GM12878 (cell line): Measurements from ENCODE around the gene DIP2B. TPM values are rescaled to one million over a fixed set of nuclear protein-coding genes. Genes with fewer than 3 reads are reported as not detected.

Source experiments
- ATAC-seq: fragments of 200-7000 bp; cut with Tn5 transposase; 3 replicates; pipeline ENCODE4 v1.9.1; 2020; ENCODE audit warnings: mild to moderate bottlenecking, moderate library complexity
- BruUV-seq: library from RNA; stranded (reverse); fragments of 400-500 nt; replicated peaks from 2 replicates; lab custom pipeline; 2021; lab: Mats Ljungman, UMichigan
- CTCF ChIA-PET: fragments of 300-600 bp; sonication (Branson Sonifier 250); formaldehyde crosslinking; extraction: SDS; loops from one replicate; lab custom pipeline; 2021; ENCODE audit warnings: inconsistent platforms; lab: Yijun Ruan, JAX
- POLR2A ChIA-PET: fragments of 350-600 bp; formaldehyde crosslinking; extraction: SDS; loops from one replicate; lab custom pipeline; 2021; ENCODE audit warnings: inconsistent platforms; lab: Charles Lee
- RAD21 ChIA-PET: fragments of 300-600 bp; sonication (Branson Sonifier 250); formaldehyde crosslinking; loops from one replicate; lab custom pipeline; 2023; ENCODE audit warnings: antibody characterized with exemption; ENCODE audit not compliant: unreplicated experiment; lab: Charles Lee
- SMC1A ChIA-PET: fragments of 300-600 bp; sonication (Branson Sonifier 250); formaldehyde crosslinking; loops from one replicate; lab custom pipeline; 2023; ENCODE audit not compliant: unreplicated experiment, uncharacterized antibody; lab: Charles Lee
- DNase-seq: peaks from one replicate; pipeline ENCODE4 v3.0.0-alpha.2; 2011; ENCODE audit warnings: low read depth, low spot score
- FAIRE-seq: peaks from 3 replicates; lab custom pipeline; 2011; peaks lifted over from hg19 to GRCh38; lab: Jason Lieb, UNC
- H2AFZ ChIP-seq: 2 replicates; pipeline ENCODE4 v1.6.0; 2011; ENCODE audit warnings: low read depth, low read length, control low read depth; ENCODE audit not compliant: control insufficient read depth
- H3K27ac ChIP-seq: 2 replicates; pipeline ENCODE4 v1.5.1; 2011; ENCODE audit warnings: control low read depth; ENCODE audit not compliant: control insufficient read depth, insufficient read depth
- H3K27me3 ChIP-seq, 2 experiments: replicated peaks in 1 of 2; 2 replicates each; pipeline versions ENCODE4 v1.6.0 to v1.6.1; 2011; ENCODE audit warnings: low read length in 1 of 2; ENCODE audit not compliant: control insufficient read depth in 2 of 2, insufficient read depth in 2 of 2
- H3K36me3 ChIP-seq, 2 experiments: 2 replicates each; pipeline ENCODE4 v1.5.1; 2011; ENCODE audit warnings: low read length in 1 of 2; ENCODE audit not compliant: control insufficient read depth in 2 of 2, insufficient read depth in 2 of 2
- H3K4me1 ChIP-seq: 2 replicates; pipeline ENCODE4 v1.6.1; 2011; ENCODE audit warnings: mild to moderate bottlenecking, low read length, moderate library complexity, mixed read lengths; ENCODE audit not compliant: control insufficient read depth, insufficient read depth
- H3K4me2 ChIP-seq: 2 replicates; pipeline ENCODE4 v1.6.0; 2011; ENCODE audit warnings: control low read depth; ENCODE audit not compliant: control insufficient read depth, insufficient read depth
- H3K4me3 ChIP-seq: fragments of 200-600 bp; sonication (generic); 2 replicates; pipeline ENCODE4 v1.5.1; 2016
- H3K79me2 ChIP-seq: 2 replicates; pipeline ENCODE4 v1.6.0; 2011; ENCODE audit warnings: low read length; ENCODE audit not compliant: control insufficient read depth, insufficient read depth
- H3K9ac ChIP-seq: 2 replicates; pipeline ENCODE4 v1.8.0; 2011; ENCODE audit warnings: low read length, control low read depth, mixed read lengths; ENCODE audit not compliant: control insufficient read depth, insufficient read depth
- H3K9me3 ChIP-seq: replicated peaks from 3 replicates; pipeline ENCODE4 v1.5.1; 2011; ENCODE audit warnings: mild to moderate bottlenecking, low read length; ENCODE audit not compliant: control insufficient read depth, insufficient read depth
- H4K20me1 ChIP-seq: 2 replicates; pipeline ENCODE4 v1.6.0; 2011; ENCODE audit not compliant: control insufficient read depth, insufficient read depth
- BCLAF1 ChIP-seq: fragments of 450-650 bp; IDR thresholded peaks from 2 replicates; pipeline ENCODE4 v1.6.1; 2017; ENCODE audit warnings: antibody characterized with exemption, mild to moderate bottlenecking, moderate library complexity
- CREB1 ChIP-seq: IDR thresholded peaks from 2 replicates; pipeline ENCODE4 v1.6.1; 2012; ENCODE audit warnings: low read depth, mild to moderate bottlenecking, inconsistent platforms
- ELK1 ChIP-seq: IDR thresholded peaks from 2 replicates; pipeline ENCODE4 v1.6.1; 2012; ENCODE audit warnings: low read depth, low read length, improper control_type of control experiment
- GABPA ChIP-seq: IDR thresholded peaks from 2 replicates; pipeline ENCODE4 v1.6.1; 2014; ENCODE audit warnings: antibody characterized with exemption, low read depth, mild to moderate bottlenecking, inconsistent platforms
- HDAC6 ChIP-seq: fragments of 200-600 bp; sonication (generic); IDR thresholded peaks from one replicate; pipeline ENCODE4 v1.8.0; 2017; ENCODE audit warnings: antibody characterized with exemption; ENCODE audit not compliant: unreplicated experiment
- HDGF ChIP-seq: fragments of 450-650 bp; IDR thresholded peaks from 2 replicates; pipeline ENCODE4 v1.6.1; 2016; ENCODE audit warnings: antibody characterized with exemption
- POLR2AphosphoS2 ChIP-seq: IDR thresholded peaks from 2 replicates; pipeline ENCODE4 v1.6.1; 2011; ENCODE audit warnings: low read depth, mild to moderate bottlenecking, low read length, improper control_type of control experiment, moderate library complexity
- RAD51 ChIP-seq: fragments of 450-650 bp; IDR thresholded peaks from 2 replicates; pipeline ENCODE4 v1.6.1; 2016; ENCODE audit warnings: moderate library complexity, mild to moderate bottlenecking, inconsistent platforms
- RB1 ChIP-seq: fragments of 450-650 bp; formaldehyde crosslinking; IDR thresholded peaks from 2 replicates; pipeline ENCODE4 v1.6.1; 2017; ENCODE audit warnings: mild to moderate bottlenecking, borderline replicate concordance
- TCF12 ChIP-seq: IDR thresholded peaks from 2 replicates; pipeline ENCODE4 v1.6.1; 2011; ENCODE audit warnings: low read depth, mild to moderate bottlenecking, low read length
- USF1 ChIP-seq: IDR thresholded peaks from 2 replicates; pipeline ENCODE4 v1.6.1; 2011; ENCODE audit warnings: borderline replicate concordance, low read depth, mild to moderate bottlenecking, moderate library complexity, mixed read lengths, low read length; ENCODE audit not compliant: insufficient read depth; ENCODE audit errors: extremely low read length
- WGBS: methylation state at CpG from one replicate; pipeline ENCODE4 v1.1.6; 2016; ENCODE audit warnings: low lambda C conversion rate; ENCODE audit not compliant: insufficient replicate concordance, insufficient coverage; ENCODE audit errors: missing lambda C conversion rate; 5-methylcytosine and 5-hydroxymethylcytosine counted together
- in situ Hi-C: fragments of 300-500 bp; cut with MboI; formaldehyde crosslinking; loops from 9 replicates; pipeline ENCODE4 v1.14.3; 2018; ENCODE audit warnings: mixed read lengths
- intact Hi-C: fragments of 100-400 bp; cut with micrococcal nuclease; formaldehyde crosslinking; loops from one replicate; pipeline ENCODE4 v1.14.2; 2022; ENCODE audit not compliant: unreplicated experiment
- polyA plus RNA-seq, 11 experiments: library from polyadenylated mRNA; depleted of rRNA in 4 of 11; unstranded in 6 of 11; stranded (reverse) in 5 of 11; fragments of >200 nt; fragmentation: Nextera tagmentation in 4 of 11; fragmentation: Illumina TruSeq in 1 of 11; extraction: Ambion mirVana in 4 of 11; extraction: Trizol in 1 of 11; gene quantifications; 1 replicate in 1 of 11; 2 replicates in 10 of 11; pipeline versions ENCODE4 v1.2.1 to v1.2.3, GENCODE V29; 2011 to 2016; ENCODE audit warnings: inconsistent platforms in 2 of 11, missing spikeins in 2 of 11, low read depth in 1 of 11
- total RNA-seq, 4 experiments: library from RNA; depleted of rRNA in 3 of 4; stranded (reverse); fragments of >200 nt in 3 of 4; fragmentation: Illumina TruSeq in 1 of 4; extraction: Trizol in 1 of 4; gene quantifications; 2 replicates each; pipeline versions ENCODE4 v1.2.1 to v1.2.3, GENCODE V29; 2013 to 2021
- TF ChIP-seq, protein P1 (sequence below): fragments of 450-650 bp; IDR thresholded peaks from 2 replicates; pipeline ENCODE4 v1.6.1; 2017; ENCODE audit warnings: mild to moderate bottlenecking
- TF ChIP-seq, protein P2 (sequence below): fragments of 450-650 bp; IDR thresholded peaks from 2 replicates; pipeline ENCODE4 v1.6.1; 2014; ENCODE audit warnings: mild to moderate bottlenecking

Gene DIP2B
- total and polyA plus RNA-seq, 10 of the 15 experiments (the other 5 are each of a cell fraction or from before 2014, with no cell fraction given) = 4.5 to 30.0 (median 18.6) TPM

DNA sequence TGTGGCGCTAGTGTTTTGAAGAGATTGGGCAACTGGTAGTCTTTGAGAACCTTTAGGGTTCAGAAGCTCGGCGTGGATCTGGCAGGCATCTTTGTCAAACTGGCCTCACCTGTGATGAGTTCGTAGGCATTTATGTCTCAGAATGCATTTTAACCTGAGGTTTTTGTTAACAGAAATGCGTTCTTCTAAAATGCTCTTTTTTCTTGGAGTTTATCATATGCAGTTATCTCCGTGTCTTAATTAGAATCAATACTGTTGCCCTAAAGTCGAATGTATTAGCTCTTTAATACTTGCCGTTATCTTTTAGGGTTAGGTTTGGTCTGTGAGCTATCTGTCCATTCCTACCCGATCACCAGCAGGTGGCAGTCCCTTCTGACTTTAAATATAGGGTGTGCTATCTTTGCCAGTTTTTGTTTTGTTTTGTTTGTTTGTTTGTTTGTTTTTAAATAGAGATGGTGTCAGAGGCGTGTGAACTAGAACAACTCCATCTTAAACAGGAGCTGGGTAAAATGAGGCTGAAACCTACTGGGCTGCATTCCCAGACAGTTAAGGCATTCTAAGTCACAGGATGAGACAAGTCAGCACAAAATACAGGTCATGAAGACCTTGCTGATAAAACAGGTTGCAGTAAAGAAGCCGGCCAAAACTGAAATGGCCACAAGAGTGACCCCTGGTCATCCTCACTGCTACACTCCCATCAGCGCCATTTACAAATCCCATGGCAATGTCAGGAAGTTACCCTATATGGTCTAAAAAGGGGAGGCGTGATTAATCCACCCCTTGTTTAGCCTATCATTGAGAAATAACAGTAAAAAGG, 260.5 kb downstream of the DIP2B start:
- POLR2A ChIA-PET = interaction anchor here (0.7 to 2.3 kb wide), 7 partner anchors 10 to 576 kb away, joined by 3 to 11 read pairs (median 5); partner anchors contain the start of gene SLC11A2
- DNase-seq (no peak), ATAC-seq (peak; percentile 69), FAIRE-seq (peak; percentile 75)
- in situ Hi-C loops (no loop called here), intact Hi-C loops (loop anchor here (1.0 to 10.0 kb wide), 4 partner anchors 60 to 559 kb away; partner anchors contain the start of genes BIN2 and SLC11A2)
- TSS peak; percentile 62 for BruUV-seq
- 0 out of 2 replicates have a peak, but pooled peaks cover 4% of the 10 kb centered on the region for H4K20me1 ChIP-seq
- H3K36me3 ChIP-seq = no peaks in the 10 kb centered on the region
- no peaks in the 10 kb centered on the region for H3K27me3 ChIP-seq
- peak overlapping the region; percentile 93 for H3K27ac ChIP-seq
- peak overlapping the region; percentile 70 for H3K4me2 ChIP-seq
- H3K9me3 ChIP-seq = no peaks in the 10 kb centered on the region
- CTCF ChIA-PET = interaction anchor here (0.6 to 4.4 kb wide), 45 partner anchors 9 to 767 kb away, joined by 3 to 88 read pairs (median 4); partner anchors contain the start of genes DAZAP2, LETMD1 and SLC11A2
- SMC1A ChIA-PET = interaction anchor here (0.6 to 6.5 kb wide), 31 partner anchors 8 to 576 kb away, joined by 3 to 75 read pairs (median 3); partner anchors contain the start of genes DAZAP2, LIMA1 and SLC11A2
- RAD21 ChIA-PET = interaction anchor here (0.6 to 4.6 kb wide), 33 partner anchors 9 to 585 kb away, joined by 3 to 64 read pairs (median 4); partner anchors contain the start of genes DAZAP2, DIP2B, POU6F1 and SLC11A2
- H2AFZ ChIP-seq = peak overlapping the region; percentile 79; the same call in 1 of the 2 replicates
- H3K79me2 ChIP-seq = peaks cover 55% of the 10 kb centered on the region
- 16% methylated on average over 13 of the region's 13 CpGs for WGBS
- H3K9ac ChIP-seq = peak overlapping the region; percentile 95
- H3K4me1 ChIP-seq = peaks cover 4% of the 10 kb centered on the region; the same call in 1 of the 2 replicates
- H3K4me3 ChIP-seq = peak overlapping the region; percentile 87
- TF ChIP-seq BCLAF1 (no peak), TCF12 (no peak), POLR2AphosphoS2 (no peak), HDGF (0 out of 2 replicates have a peak, but pooled peaks have one; percentile 18), RAD51 (no peak), RB1 (no peak), GABPA (no peak), HDAC6 (no peak), USF1 (no peak), ELK1 (no peak), CREB1 (no peak)
- TF ChIP-seq, protein P1, sequence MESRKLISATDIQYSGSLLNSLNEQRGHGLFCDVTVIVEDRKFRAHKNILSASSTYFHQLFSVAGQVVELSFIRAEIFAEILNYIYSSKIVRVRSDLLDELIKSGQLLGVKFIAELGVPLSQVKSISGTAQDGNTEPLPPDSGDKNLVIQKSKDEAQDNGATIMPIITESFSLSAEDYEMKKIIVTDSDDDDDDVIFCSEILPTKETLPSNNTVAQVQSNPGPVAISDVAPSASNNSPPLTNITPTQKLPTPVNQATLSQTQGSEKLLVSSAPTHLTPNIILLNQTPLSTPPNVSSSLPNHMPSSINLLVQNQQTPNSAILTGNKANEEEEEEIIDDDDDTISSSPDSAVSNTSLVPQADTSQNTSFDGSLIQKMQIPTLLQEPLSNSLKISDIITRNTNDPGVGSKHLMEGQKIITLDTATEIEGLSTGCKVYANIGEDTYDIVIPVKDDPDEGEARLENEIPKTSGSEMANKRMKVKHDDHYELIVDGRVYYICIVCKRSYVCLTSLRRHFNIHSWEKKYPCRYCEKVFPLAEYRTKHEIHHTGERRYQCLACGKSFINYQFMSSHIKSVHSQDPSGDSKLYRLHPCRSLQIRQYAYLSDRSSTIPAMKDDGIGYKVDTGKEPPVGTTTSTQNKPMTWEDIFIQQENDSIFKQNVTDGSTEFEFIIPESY = no peak
- TF ChIP-seq, protein P2, sequence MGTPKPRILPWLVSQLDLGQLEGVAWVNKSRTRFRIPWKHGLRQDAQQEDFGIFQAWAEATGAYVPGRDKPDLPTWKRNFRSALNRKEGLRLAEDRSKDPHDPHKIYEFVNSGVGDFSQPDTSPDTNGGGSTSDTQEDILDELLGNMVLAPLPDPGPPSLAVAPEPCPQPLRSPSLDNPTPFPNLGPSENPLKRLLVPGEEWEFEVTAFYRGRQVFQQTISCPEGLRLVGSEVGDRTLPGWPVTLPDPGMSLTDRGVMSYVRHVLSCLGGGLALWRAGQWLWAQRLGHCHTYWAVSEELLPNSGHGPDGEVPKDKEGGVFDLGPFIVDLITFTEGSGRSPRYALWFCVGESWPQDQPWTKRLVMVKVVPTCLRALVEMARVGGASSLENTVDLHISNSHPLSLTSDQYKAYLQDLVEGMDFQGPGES = no peak
